Neutrophil (primary cell): ENCODE measurements around the gene MEGF11.

Experiments used
- H3K27ac ChIP-seq: fragments of 200-600 bp; sonication (generic); 2 replicates; pipeline ENCODE4 v1.5.1; 2016; ENCODE audit warnings: mild to moderate bottlenecking, moderate library complexity
- H3K27me3 ChIP-seq: fragments of 200-600 bp; sonication (generic); 2 replicates; pipeline ENCODE4 v1.6.0; 2016; ENCODE audit warnings: mild to moderate bottlenecking
- H3K36me3 ChIP-seq: fragments of 200-600 bp; sonication (generic); 2 replicates; pipeline ENCODE4 v1.5.1; 2017
- H3K4me1 ChIP-seq, 2 experiments: fragments of 200-600 bp in 1 of 2; sonication (generic) in 1 of 2; 1 replicate in 1 of 2; 2 replicates in 1 of 2; pipeline versions ENCODE4 v1.5.1 to v1.6.1; 2013 to 2016; ENCODE audit warnings: low read depth in 1 of 2, low read length in 1 of 2, mild to moderate bottlenecking in 1 of 2, moderate library complexity in 1 of 2; ENCODE audit not compliant: control insufficient read depth in 1 of 2, insufficient read depth in 1 of 2
- H3K4me3 ChIP-seq, 2 experiments: fragments of 200-600 bp in 1 of 2; sonication (generic) in 1 of 2; 1 replicate in 1 of 2; 2 replicates in 1 of 2; pipeline ENCODE4 v1.5.1; 2013 to 2016; ENCODE audit warnings: low read depth in 1 of 2, low read length in 1 of 2, mild to moderate bottlenecking in 1 of 2, moderate library complexity in 1 of 2
- H3K9me3 ChIP-seq: fragments of 200-600 bp; sonication (generic); 2 replicates; pipeline ENCODE4 v1.5.1; 2016
- TF ChIP-seq, protein P1 (sequence below): fragments of 200-600 bp; sonication (generic); IDR thresholded peaks from 2 replicates; pipeline ENCODE4 v1.5.1; 2016; ENCODE audit warnings: antibody characterized with exemption

MEGF11 gene

GRCh38 chr15:65921780-65922179 is 331.8 kb downstream of the MEGF11 start:
- Histone ChIP-seq H3K27ac (no peak overlapping the region), H3K4me1 (no peaks in the 10 kb centered on the region), H3K36me3 (no peaks in the 10 kb centered on the region), H3K4me3 (no peak overlapping the region), H3K9me3 (no peaks in the 10 kb centered on the region), H3K27me3 (no peaks in the 10 kb centered on the region)
- TF ChIP-seq, protein P1, sequence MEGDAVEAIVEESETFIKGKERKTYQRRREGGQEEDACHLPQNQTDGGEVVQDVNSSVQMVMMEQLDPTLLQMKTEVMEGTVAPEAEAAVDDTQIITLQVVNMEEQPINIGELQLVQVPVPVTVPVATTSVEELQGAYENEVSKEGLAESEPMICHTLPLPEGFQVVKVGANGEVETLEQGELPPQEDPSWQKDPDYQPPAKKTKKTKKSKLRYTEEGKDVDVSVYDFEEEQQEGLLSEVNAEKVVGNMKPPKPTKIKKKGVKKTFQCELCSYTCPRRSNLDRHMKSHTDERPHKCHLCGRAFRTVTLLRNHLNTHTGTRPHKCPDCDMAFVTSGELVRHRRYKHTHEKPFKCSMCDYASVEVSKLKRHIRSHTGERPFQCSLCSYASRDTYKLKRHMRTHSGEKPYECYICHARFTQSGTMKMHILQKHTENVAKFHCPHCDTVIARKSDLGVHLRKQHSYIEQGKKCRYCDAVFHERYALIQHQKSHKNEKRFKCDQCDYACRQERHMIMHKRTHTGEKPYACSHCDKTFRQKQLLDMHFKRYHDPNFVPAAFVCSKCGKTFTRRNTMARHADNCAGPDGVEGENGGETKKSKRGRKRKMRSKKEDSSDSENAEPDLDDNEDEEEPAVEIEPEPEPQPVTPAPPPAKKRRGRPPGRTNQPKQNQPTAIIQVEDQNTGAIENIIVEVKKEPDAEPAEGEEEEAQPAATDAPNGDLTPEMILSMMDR: no peak

DNA sequence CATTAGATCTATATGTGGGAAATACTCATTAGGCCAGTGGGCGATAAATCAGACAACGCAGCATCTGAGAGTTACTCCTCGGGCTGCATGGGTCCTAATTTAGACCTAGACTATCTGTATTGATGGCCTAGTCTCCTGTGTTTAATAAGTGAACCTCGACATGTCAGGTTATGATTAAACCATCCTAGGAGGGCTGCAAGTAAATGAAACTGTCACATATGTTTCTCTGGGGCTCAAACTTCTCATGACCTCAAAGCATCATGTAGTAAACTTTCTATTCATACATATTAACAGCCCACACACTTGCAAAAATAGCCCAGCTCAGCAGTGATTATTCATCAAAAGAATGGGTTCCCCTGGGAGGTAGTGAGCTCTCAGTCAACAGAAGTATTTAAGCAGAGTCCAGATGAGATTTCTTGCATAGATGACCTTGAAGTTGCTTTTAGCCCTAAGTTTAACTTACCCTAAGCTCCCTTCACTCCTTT is 332.7 kb downstream of the MEGF11 start:
- Histone ChIP-seq H3K27ac (no peak overlapping the region), H3K4me3 (no peak overlapping the region), H3K27me3 (no peaks in the 10 kb centered on the region), H3K4me1 (no peaks in the 10 kb centered on the region), H3K36me3 (no peaks in the 10 kb centered on the region), H3K9me3 (no peaks in the 10 kb centered on the region)
- TF ChIP-seq, protein P1: no peak

GRCh38 chr15:65920121-65920520 is 333.4 kb downstream of the MEGF11 start:
- Histone ChIP-seq H3K9me3 (no peaks in the 10 kb centered on the region), H3K27me3 (no peaks in the 10 kb centered on the region), H3K27ac (no peak overlapping the region), H3K4me3 (no peak overlapping the region), H3K4me1 (no peaks in the 10 kb centered on the region), H3K36me3 (no peaks in the 10 kb centered on the region)
- TF ChIP-seq, protein P1: no peak

DNA sequence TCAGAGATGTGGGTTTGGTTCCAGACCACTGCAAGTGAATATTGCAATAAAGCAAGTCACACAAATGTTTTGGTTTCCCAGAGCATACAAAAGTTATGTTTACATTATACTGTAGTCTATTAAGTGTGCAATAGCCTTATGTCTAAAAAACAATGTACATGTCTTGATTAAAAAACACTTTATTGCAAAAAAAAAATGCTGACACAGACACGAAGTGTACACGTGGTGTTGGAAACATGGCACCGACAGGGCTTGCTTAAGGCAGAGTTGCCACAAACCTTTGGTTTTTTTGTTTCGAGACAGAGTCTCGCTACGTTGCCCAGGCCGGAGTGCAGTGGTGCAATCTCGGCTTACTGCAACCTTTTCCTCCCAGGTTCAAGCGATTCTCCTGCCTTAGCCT is 334.2 kb downstream of the MEGF11 start:
- no peaks in the 10 kb centered on the region for H3K27me3 ChIP-seq
- TF ChIP-seq, protein P1: no peak
- no peaks in the 10 kb centered on the region for H3K36me3 ChIP-seq
- no peak overlapping the region for H3K27ac ChIP-seq
- no peaks in the 10 kb centered on the region for H3K4me1 ChIP-seq
- H3K9me3 ChIP-seq: no peaks in the 10 kb centered on the region
- no peak overlapping the region for H3K4me3 ChIP-seq

- no peak overlapping the region for H3K4me3 ChIP-seq
- no peak overlapping the region for H3K27ac ChIP-seq
- TF ChIP-seq, protein P1: no peak
- H3K27me3 ChIP-seq: no peaks in the 10 kb centered on the region
- H3K4me1 ChIP-seq: no peaks in the 10 kb centered on the region
- no peaks in the 10 kb centered on the region for H3K36me3 ChIP-seq
- no peaks in the 10 kb centered on the region for H3K9me3 ChIP-seq
Measured at GRCh38 chr15:65918945-65919344, 334.6 kb downstream of the MEGF11 start.

DNA sequence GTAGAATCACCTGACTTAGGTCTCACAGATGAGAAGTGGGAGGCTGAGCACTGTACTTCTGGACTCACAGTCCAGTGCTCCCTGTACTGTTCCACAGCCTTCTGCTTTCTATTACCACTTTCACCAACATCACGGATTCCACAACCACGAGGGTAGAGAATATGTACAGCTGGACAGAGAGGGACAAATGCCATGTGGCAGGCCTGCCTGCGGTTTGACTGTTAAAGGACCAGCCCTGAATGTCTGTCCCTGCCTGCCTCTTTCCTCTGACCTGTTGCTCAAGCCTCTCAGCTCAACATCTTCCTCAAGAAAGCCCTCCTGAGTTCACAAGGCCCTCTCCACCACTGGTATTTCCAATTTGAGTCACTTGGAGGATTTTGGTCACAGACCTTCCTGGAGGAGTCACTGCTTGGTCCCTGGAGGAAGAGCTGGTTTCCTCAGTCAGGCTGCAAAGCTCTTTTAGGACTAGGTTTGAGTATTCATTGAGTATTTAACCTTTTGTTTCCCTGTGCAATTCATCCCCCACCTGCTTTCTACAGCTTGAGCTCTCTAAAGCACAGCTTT is 335.1 kb downstream of the MEGF11 start:
- Histone ChIP-seq H3K4me3 (no peak overlapping the region), H3K36me3 (no peaks in the 10 kb centered on the region), H3K27ac (no peak overlapping the region), H3K4me1 (no peaks in the 10 kb centered on the region), H3K27me3 (no peaks in the 10 kb centered on the region), H3K9me3 (no peaks in the 10 kb centered on the region)
- TF ChIP-seq, protein P1: no peak
